ENCODE data around the gene SFT2D2.

SFT2D2 gene

GRCh38 chr1:168223681-168224540, 1.9 kb upstream of the SFT2D2 start:
- no peak for DNase-seq

- DNase-seq: no peak
These were observed 813 bp upstream of the SFT2D2 start for GRCh38 chr1:168224991-168225390.

DNA sequence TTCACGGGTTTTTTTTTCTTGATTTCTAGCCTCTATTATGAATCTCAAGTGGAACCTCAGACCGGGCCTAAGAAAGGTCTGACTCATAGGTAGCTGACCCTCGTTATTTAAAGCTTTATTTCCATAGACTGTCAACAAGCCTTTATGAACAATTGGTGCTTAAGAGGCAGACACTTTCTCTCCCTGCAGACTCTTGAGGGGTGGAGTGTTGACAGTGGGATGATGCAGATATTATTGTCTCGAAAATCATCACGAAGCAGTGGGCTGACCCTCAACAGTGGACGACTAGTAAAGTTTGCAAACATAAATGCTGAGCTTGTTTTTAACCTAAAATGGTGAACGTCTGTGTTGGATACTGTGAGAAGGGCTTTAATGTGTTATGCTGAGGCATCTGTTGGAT, 1.8 kb downstream of the SFT2D2 start:
- DNase-seq: no peak

DNA sequence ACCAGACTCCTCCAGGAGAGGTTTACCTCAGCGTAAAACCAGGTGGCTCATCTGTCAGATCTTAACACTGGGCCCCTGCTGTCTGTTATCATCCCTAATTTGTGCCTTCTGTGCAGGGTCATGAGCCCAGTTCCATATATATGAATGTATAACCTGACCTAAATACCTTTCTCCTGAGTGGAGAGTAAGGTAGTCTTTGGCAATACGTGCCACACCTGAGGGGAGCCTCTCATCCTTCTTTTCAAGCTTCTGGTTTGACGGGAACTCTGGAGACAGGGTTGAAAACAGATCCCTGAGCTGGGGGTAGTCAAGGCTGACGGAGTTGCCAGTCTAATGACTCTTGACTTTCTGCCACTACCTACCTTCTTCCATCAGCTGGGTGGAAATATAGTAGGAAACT, 4.1 kb downstream of the SFT2D2 start:
- no peak for DNase-seq

DNA sequence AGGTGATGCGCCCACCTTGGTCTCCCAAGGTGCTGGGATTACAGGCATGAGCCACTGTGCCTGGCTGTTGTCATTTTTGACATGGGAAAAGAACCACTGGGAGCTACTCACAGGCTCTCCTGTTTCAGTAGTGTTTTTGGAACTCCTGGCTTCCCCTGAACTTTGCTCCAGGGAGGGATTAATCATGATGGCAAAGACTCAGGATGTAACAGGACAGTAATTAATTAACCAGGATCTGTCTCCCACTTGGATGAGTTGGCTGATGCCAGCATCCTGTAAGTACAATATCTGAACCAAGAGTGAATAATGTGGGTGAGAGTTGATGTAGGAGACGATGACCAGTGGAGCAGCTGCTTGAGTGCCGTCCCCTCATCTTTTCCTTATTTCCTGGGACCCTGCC, 4.9 kb downstream of the SFT2D2 start:
- no peak for DNase-seq

- no peak for DNase-seq
These were observed 9.2 kb downstream of the SFT2D2 start for GRCh38 chr1:168234846-168235547.

- DNase-seq: no peak
These were observed 9.7 kb downstream of the SFT2D2 start for GRCh38 chr1:168235548-168235885.

DNA sequence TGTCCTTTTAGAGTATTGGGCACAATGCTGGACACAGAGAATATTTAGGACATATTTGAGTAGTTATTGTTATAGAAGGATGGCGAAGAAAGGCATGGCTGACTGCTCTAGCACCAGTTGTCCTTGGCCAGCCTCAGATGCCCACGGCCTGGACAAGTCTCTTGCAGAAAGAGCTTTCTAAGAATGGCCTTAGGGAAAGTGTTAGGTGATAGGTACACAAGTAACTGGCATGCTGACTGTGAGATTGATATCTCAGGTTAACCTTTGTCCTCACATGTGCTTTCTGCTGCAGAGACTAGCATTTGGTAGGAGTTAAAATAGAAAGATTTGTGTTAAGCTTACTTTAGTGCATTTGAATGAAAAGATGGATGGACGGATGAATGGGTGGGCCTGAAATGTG, 10.1 kb downstream of the SFT2D2 start:
- no peak for DNase-seq

GRCh38 chr1:168236836-168237611, 11.2 kb downstream of the SFT2D2 start:
- DNase-seq: no peak

- DNase-seq: no peak
These were observed 17.4 kb downstream of the SFT2D2 start for GRCh38 chr1:168243198-168243597.

DNA sequence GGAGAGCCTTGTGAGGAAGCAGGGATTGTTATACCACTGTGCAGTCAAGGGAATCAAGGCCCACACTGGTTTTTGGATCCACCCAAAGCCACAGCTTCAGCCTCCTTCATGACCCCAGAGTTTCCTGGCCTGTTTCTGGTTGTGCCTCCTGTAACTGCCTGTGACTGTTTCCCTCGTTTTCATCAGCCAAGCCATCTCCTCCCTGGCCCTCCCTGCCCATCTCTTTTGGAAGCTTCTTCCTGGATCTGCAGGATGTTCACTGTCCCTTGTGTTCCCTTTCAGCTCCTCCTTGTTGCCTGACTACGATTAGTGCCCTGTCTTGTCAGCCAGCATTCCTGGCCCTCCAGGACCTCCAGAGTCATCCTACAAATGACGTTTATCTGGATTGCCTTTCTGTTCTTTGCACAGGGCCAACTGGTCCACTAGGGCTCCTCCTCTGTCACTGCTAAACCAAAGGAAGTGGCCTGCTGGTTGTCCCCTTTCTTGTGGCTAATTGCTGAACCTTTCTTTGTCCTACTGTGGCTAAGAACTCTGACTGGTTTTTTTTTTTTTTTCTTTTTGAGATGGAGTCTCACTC, 17.9 kb downstream of the SFT2D2 start:
- no peak for DNase-seq

DNA sequence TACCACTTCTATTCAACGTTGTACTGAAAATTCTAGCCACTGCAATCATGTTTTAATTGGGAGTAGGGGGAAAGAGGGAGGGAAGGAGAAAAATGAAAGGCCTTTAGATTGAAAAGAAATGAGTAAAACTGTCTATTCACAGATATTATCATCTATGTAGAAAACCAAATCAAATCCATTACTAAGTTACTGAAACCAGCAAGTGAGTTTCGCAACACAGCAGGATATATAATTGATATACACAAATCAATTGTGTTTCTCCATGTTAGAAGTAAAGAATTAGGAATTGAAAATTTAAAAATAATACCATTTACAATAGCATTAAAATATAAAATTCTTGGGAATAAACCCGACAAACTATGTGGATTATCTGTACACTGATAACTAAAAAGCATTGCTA, 19.2 kb downstream of the SFT2D2 start:
- DNase-seq: no peak

GRCh38 chr1:168246506-168246905, 20.7 kb downstream of the SFT2D2 start:
- no peak for DNase-seq

DNA sequence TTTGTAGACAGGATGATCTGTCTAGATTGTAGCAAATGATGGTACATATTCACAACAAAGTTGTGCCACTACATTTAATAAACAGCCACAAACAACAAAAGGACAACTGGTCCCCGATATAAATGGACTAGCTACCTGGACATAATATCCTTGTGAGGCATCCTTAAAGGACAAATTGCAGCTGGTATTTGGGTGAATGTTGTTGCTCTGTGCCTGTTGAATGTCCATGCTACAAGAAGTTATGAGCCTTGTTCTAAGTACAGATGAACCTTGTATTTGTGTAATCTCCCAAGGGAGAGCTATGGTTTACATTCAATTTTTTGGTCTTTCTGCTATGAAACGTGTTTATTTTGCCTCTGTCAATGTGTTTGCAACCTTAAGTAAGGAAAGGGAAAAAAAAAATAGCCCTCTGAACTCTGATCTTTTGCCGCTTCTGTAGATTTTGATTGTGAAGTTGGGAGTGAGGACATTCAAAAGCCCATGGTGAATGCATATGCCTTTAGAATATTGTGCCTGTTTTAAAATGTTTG, 26.5 kb downstream of the SFT2D2 start:
- DNase-seq: no peak

GRCh38 chr1:168256164-168256563, 30.4 kb downstream of the SFT2D2 start:
- DNase-seq: no peak

DNA sequence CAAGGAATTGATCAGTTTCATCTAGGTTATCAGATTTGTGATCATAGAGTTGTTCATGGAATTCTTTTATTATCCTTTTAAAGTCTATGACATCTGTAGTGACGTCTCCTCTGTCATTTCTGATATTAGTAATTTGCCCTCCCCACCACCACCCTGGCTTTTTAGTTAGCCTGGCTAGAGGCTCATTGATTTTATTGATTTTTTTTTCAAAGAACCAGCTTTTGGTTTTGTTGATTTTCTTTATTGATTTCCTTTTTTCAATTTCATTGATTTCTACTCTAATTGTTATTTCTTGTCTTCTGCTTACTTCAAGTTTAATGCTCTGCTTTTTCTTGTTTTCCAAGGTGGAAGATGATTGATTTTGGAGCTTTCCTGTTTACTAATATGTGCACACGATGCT, 31.6 kb downstream of the SFT2D2 start:
- DNase-seq: no peak

DNA sequence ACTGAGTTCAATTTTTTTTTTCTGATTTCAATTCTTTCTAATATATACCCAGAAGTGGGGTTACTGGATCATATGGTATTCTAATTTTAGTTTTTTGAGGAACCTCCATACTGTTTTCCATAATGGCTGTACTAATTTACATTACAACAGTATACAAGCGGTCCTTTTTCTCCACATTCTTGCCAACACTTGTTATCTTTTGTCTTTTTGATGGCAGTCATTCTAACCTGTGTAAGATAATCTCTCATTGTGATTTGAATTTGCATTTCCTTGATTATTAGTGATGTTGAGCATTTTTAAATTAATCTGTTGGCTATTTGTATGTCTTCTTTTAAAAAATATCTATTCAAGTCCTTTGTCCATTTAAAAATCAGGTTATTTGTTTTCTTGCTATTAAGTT, 33.8 kb downstream of the SFT2D2 start:
- DNase-seq: no peak

- DNase-seq: no peak
These were observed 34.6 kb downstream of the SFT2D2 start for GRCh38 chr1:168260393-168260792.

- DNase-seq: peak; percentile 58
These were observed 35.6 kb downstream of the SFT2D2 start for GRCh38 chr1:168261390-168261789.

DNA sequence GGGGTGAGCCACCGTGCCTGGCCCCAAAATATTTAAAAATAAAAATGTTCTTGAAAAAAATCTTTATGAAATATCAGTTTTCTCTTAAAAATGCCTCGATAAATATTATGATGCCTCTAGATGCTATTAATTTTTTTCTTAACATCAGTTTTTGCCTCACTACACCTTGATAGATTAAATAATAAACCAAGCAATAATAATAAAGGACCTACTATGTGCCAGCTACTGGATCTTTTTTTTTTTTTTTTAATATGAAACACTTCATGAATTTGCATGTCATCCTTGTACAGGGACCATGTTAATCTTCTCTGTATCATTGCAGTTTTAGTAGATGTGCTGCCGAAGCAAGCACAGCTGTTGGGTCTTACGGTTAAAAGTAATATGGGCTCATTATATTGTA, 37.3 kb downstream of the SFT2D2 start:
- DNase-seq: no peak

DNA sequence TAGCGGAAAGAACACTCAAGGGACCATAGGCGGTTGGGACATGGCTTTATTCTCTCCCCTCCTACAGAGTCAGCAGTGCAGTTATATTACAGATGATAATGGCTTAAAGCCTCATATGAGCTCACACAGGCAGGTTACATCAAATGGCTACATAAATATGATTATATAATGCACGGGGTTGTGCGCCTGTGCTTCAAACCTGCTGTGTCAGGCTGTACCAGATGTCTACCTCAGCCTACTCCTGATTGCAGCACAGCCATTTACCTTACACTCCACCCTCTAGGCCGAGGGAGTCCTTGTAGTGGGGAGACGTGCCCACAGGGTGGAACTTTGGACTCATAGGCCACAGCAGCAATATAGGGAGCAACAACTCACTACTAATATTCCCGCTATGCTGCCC, 38.5 kb downstream of the SFT2D2 start:
- no peak for DNase-seq

GRCh38 chr1:168265596-168265995, 39.8 kb downstream of the SFT2D2 start:
- no peak for DNase-seq

DNA sequence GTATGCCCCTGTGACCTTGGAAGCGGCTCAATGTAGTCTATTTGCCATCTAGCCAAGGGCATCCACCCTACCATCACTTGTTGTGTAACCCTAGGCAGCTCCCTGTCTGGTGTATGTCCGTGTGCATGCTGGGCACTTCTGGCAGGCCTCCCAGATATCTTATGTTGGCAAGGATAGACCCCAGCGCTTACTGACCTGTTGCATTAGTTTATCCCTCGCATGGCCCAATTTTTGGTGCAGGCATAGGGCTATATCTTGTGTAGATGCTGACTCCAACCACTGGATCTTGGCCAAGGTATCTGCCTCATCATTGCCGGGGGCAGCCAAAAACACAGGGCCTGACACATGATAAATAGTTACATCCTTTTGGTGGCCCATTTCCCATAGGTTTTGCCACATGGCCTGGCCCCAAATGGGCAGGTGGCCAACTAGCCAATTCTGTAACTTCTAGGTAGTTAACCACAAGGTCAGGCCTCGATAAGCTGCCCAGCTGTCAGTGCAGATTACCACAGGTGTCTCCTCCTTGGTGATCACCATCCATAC, 40.9 kb downstream of the SFT2D2 start:
- DNase-seq: no peak
